Brain pericyte (primary cell): Measurements from ENCODE around the gene GRIK3.
"Not testable (repeated sequence)": the region's sequence is repeated elsewhere in the genome, so short reads cannot be mapped to it uniquely, and the experiment has no call there.

Experiments
- DNase-seq: peaks from one replicate; pipeline ENCODE4 v3.0.0-alpha.2; 2012; ENCODE audit warnings: low read depth, low spot score

The GRIK3 gene

GRCh38 chr1:36944883-36945282 lies 89.4 kb downstream of the GRIK3 start:
- DNase-seq, result no peak

GRCh38 chr1:36942148-36942547 lies 92.2 kb downstream of the GRIK3 start:
- no peak for DNase-seq

GRCh38 chr1:36941316-36941978 lies 92.9 kb downstream of the GRIK3 start:
- no peak for DNase-seq

- no peak for DNase-seq
Observed at GRCh38 chr1:36938819-36939218, 95.5 kb downstream of the GRIK3 start.

GRCh38 chr1:36937371-36937770 lies 96.9 kb downstream of the GRIK3 start:
- DNase-seq, result no peak

- DNase-seq, result no peak
Observed at GRCh38 chr1:36934061-36934460, 100.3 kb downstream of the GRIK3 start.

GRCh38 chr1:36927826-36928225 lies 106.5 kb downstream of the GRIK3 start:
- no peak for DNase-seq

GRCh38 chr1:36925251-36925650 lies 109.1 kb downstream of the GRIK3 start:
- DNase-seq, result no peak

GRCh38 chr1:36924282-36924811 lies 110.0 kb downstream of the GRIK3 start:
- DNase-seq, result no peak

GRCh38 chr1:36922593-36923426 lies 111.5 kb downstream of the GRIK3 start:
- DNase-seq, result no peak

GRCh38 chr1:36922071-36922470 lies 112.2 kb downstream of the GRIK3 start:
- no peak for DNase-seq

GRCh38 chr1:36920801-36921405 lies 113.4 kb downstream of the GRIK3 start:
- no peak for DNase-seq

GRCh38 chr1:36920371-36920770 lies 113.9 kb downstream of the GRIK3 start:
- DNase-seq, result no peak

GRCh38 chr1:36919491-36920145 lies 114.7 kb downstream of the GRIK3 start:
- no peak for DNase-seq

- no peak for DNase-seq
Observed at GRCh38 chr1:36918604-36919003, 115.7 kb downstream of the GRIK3 start.

GRCh38 chr1:36916542-36916941 lies 117.8 kb downstream of the GRIK3 start:
- DNase-seq, result not testable (repeated sequence)

- no peak for DNase-seq
Observed at GRCh38 chr1:36913484-36914060, 120.7 kb downstream of the GRIK3 start.

GRCh38 chr1:36913016-36913415 lies 121.3 kb downstream of the GRIK3 start:
- DNase-seq, result no peak

- DNase-seq, result no peak
Observed at GRCh38 chr1:36912365-36912865, 121.9 kb downstream of the GRIK3 start.

GRCh38 chr1:36911561-36912364 lies 122.6 kb downstream of the GRIK3 start:
- DNase-seq, result no peak
